ENCODE results near the gene MAST3. TPM values are rescaled to one million over a fixed set of nuclear protein-coding genes. Genes with fewer than 3 reads are reported as not detected.

MAST3 gene
- total and polyA plus RNA-seq, 2 of the 13 experiments (the other 11 are each of a cell fraction or from before 2014, with no cell fraction given), result 4.1 to 4.6 TPM

DNA sequence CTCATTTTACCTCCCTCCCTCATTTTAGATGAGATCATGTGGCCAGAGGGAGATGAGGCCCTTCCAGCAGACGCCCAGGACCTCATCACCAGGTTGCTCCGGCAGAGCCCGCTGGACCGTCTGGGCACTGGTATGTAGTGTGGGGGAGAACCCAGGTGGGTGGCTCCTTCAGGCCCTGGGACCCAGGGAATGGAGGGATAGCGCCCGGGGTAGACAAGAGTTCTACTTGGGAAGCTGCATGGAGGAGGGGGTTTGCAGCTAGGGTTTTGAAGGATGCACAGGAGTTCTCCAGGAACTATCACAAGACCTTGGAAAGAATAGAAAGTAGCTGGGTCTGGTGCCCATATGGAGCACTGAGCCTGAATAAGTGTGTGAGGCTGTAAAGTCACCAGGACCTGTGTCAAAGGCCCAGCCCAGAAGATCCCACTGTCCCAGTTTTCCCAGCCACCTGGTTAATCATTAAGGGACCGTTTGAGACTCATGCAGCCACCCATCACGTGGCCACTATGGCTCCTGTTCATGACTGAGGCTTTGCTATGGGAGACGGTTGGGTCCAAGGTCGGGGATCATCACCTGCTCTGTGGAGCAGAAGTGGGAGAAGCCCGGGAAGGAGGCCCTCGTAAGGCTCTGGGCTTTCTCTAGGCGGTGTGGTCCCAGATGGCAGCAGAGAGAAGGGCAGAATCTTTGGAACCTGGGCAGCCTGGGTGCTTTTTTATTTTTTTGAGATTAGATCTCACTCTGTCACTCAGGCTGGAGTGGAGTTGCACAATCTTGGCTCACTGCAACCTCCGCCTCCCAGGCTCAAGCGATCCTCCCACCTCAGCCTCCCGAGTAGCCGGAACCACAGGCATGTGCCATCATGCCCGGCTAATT lies 38.4 kb downstream of the MAST3 start (continued):
- TF ChIP-seq SIX4 (CRISPR knock-in tag; IDR thresholded peaks at IDR 0.05), result no peak
- peak; percentile 58; the same call in 1 of the 2 replicates for TF ChIP-seq ZNF263 (CRISPR knock-in tag; IDR thresholded peaks at IDR 0.05)
- TF ChIP-seq, protein P1, sequence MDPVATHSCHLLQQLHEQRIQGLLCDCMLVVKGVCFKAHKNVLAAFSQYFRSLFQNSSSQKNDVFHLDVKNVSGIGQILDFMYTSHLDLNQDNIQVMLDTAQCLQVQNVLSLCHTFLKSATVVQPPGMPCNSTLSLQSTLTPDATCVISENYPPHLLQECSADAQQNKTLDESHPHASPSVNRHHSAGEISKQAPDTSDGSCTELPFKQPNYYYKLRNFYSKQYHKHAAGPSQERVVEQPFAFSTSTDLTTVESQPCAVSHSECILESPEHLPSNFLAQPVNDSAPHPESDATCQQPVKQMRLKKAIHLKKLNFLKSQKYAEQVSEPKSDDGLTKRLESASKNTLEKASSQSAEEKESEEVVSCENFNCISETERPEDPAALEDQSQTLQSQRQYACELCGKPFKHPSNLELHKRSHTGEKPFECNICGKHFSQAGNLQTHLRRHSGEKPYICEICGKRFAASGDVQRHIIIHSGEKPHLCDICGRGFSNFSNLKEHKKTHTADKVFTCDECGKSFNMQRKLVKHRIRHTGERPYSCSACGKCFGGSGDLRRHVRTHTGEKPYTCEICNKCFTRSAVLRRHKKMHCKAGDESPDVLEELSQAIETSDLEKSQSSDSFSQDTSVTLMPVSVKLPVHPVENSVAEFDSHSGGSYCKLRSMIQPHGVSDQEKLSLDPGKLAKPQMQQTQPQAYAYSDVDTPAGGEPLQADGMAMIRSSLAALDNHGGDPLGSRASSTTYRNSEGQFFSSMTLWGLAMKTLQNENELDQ (CRISPR knock-in tag; IDR thresholded peaks at IDR 0.05; ENCODE audit: borderline replicate concordance), result no peak
- no peak for TF ChIP-seq DDIT3 (CRISPR knock-in tag; IDR thresholded peaks at IDR 0.05)
- TF ChIP-seq FOXJ3 (CRISPR knock-in tag; IDR thresholded peaks at IDR 0.05; ENCODE audit: borderline replicate concordance), result no peak
- no peak; the same call in 1 of the 2 replicates for TF ChIP-seq KLF11 (CRISPR knock-in tag; IDR thresholded peaks at IDR 0.05)
- TF ChIP-seq DPF2 (CRISPR knock-in tag; IDR thresholded peaks at IDR 0.05; ENCODE audit: borderline replicate concordance, low read depth), result no peak; the same call in 1 of the 2 replicates
- no peak for TF ChIP-seq ATF1 (CRISPR knock-in tag; IDR thresholded peaks at IDR 0.05)
- no peak for TF ChIP-seq ZNF850 (CRISPR knock-in tag; conservative IDR thresholded peaks at IDR 0.05)
- TF ChIP-seq, protein P2, sequence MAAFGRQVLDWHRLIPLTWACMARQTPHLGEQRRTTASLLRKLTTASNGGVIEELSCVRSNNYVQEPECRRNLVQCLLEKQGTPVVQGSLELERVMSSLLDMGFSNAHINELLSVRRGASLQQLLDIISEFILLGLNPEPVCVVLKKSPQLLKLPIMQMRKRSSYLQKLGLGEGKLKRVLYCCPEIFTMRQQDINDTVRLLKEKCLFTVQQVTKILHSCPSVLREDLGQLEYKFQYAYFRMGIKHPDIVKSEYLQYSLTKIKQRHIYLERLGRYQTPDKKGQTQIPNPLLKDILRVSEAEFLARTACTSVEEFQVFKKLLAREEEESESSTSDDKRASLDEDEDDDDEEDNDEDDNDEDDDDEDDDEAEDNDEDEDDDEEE (CRISPR knock-in tag; IDR thresholded peaks at IDR 0.05), result no peak
- TF ChIP-seq RFX1 (IDR thresholded peaks at IDR 0.05), result no peak
- TF ChIP-seq ZNF737 (CRISPR knock-in tag; IDR thresholded peaks at IDR 0.05; ENCODE audit: borderline replicate concordance), result no peak
- peak; percentile 38; the same call in 1 of the 2 replicates for TF ChIP-seq ZNF547 (CRISPR knock-in tag; IDR thresholded peaks at IDR 0.05)
- TF ChIP-seq U2AF1 (optimal IDR thresholded peaks at IDR 0.05; ENCODE audit: low read depth, low read length), result no peak
- no peak for TF ChIP-seq BCLAF1 (IDR thresholded peaks at IDR 0.05)
- no peak for TF ChIP-seq KDM4B (CRISPR knock-in tag; IDR thresholded peaks at IDR 0.05)
- no peak for TF ChIP-seq CBX1 (IDR thresholded peaks at IDR 0.05; ENCODE audit: low read depth)
- no peak for TF ChIP-seq ZBTB10 (CRISPR knock-in tag; IDR thresholded peaks at IDR 0.05; ENCODE audit: borderline replicate concordance)
- TF ChIP-seq, protein P3, sequence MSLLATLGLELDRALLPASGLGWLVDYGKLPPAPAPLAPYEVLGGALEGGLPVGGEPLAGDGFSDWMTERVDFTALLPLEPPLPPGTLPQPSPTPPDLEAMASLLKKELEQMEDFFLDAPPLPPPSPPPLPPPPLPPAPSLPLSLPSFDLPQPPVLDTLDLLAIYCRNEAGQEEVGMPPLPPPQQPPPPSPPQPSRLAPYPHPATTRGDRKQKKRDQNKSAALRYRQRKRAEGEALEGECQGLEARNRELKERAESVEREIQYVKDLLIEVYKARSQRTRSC (CRISPR knock-in tag; IDR thresholded peaks at IDR 0.05; ENCODE audit: low read depth), result no peak

Measured in HepG2 (cell line).